GM12801 (cell line): ENCODE data around the gene CHMP4B.

Experiments used
- TF ChIP-seq, protein P1 (sequence below): IDR thresholded peaks from one replicate; pipeline ENCODE4 v1.5.1; 2011; ENCODE audit warnings: control low read depth; ENCODE audit not compliant: insufficient read length; ENCODE audit errors: extremely low read depth

The CHMP4B gene

DNA sequence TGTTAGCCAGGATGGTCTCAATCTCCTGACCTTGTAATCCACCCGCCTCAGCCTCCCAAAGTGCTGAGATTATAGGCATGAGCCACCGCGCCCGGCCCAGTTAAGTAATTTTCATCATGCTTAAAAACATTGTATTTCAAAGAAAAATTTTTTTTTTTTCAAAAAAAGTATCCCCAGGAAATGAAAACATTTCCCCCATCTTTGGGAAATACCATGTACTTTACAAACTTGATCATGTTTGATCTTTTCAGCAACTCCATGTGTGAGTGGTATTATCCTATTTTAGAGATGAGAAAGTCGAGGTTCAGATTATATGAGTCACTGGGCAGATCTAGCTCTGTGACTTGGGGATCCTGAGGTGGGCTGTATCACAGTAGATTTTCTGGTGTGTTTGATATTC lies 11.8 kb downstream of the CHMP4B start:
- TF ChIP-seq, protein P1, sequence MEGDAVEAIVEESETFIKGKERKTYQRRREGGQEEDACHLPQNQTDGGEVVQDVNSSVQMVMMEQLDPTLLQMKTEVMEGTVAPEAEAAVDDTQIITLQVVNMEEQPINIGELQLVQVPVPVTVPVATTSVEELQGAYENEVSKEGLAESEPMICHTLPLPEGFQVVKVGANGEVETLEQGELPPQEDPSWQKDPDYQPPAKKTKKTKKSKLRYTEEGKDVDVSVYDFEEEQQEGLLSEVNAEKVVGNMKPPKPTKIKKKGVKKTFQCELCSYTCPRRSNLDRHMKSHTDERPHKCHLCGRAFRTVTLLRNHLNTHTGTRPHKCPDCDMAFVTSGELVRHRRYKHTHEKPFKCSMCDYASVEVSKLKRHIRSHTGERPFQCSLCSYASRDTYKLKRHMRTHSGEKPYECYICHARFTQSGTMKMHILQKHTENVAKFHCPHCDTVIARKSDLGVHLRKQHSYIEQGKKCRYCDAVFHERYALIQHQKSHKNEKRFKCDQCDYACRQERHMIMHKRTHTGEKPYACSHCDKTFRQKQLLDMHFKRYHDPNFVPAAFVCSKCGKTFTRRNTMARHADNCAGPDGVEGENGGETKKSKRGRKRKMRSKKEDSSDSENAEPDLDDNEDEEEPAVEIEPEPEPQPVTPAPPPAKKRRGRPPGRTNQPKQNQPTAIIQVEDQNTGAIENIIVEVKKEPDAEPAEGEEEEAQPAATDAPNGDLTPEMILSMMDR = no peak

DNA sequence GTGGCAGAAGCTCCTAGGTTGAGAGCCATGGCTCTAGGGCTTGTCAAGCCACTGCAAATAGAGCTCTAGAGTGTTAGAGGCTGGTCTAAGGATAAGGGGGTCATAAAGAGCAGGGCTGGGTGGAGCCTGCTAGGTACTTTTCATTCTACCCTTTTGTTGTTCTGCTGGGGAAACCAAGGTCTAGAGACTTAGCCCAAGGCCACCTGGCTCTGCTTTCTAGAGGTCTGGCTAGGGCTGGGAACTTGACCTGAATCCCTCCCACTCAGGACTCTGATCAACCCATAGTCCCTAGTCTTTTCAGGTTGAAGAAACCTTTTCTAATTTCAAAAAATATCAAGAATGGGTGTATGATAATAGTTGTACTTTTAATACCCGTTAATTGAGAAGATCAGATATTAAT lies 13.7 kb downstream of the CHMP4B start:
- TF ChIP-seq, protein P1 = no peak

DNA sequence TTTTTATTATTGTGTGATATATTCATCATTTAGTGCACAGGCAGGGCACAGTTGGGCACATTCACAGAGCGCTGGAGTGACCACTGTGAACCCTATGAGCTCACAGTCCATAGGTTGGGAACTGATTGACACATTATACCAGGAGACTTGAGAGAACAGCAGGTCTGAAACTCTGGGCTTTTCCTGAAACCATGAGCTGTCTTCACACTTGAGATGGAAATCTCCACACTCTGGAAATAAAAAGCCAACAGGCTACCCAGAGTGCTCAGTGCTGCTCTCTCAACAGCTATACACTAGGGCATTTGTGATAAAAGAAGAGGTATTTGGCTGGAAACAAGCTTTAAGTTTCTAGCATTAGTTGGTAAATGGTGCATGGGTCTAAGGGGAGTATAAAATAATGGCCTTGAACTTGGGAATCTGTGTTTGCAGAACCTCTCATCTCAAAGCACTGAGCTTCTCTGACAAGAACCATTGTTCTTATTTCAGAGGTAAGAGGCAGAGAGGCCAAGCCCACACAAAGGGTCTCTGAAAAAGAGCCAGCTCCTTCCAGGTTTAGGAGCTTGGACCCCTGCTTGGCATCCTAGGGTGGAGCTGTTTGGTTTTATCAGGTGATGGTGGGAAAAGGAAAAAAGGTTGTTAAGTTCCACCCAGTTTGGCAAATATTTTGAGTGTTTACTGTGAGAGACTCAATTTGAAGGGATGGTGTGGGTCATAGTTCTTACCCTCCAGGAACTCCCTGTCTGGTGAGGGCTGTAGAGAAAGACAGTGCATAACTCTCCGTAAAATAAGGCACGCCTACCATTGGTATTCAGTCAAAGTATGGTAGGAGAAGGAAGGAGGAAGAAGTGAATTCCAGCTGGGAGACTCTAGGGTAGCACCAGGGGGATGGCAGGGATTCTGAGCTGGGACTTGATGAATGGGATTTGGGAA lies 14.5 kb downstream of the CHMP4B start:
- TF ChIP-seq, protein P1 = no peak

DNA sequence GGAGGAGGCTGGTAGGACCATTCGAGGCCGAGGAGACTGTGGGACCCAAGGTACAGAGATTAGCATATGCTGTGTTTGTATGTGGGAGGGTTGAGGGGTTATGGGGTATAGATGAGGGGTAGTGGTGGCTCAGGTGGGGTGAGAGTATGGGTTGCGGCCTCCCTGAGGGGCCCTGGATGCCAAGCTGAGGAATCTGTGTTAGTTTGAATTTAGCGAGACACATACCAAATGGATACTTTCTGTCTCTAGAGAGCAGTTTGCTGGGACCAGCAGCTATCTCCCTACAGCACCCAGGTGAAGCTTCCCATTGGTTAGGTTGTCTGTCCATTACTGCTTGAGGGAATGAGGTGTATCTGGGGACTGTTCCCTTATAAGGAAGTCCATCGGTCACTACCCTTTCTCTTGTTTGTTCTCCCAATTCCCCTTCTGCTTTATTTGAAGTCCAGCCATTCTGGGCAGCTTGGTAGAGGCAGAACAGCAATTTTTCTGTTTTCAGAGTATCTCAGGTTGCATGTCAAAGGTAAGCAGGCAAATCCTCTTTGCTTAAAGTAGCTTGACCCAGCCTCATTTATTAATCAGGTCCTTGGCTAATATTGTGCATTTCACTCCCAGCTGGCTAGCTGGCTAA lies 15.2 kb downstream of the CHMP4B start:
- TF ChIP-seq, protein P1 = no peak

DNA sequence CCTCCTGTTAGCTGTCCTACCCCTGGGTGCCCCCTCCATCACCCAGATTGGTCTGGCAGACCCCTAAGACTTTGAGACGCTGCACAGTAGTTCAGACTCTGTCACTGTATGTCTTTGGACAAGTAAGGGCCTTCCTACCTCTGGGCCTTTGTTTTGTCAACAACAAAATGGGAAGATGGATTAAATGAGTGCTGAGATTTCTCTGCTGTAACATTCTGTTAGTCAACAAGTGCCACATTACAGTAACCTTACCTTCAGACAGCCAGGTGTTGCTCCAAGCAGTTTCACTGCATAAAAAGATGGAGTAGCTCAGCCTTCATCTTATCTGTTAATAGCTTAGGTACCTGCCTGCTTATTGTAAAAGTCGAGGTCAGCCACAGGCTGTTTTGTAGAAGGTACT lies 16.0 kb downstream of the CHMP4B start:
- TF ChIP-seq, protein P1 = no peak

DNA sequence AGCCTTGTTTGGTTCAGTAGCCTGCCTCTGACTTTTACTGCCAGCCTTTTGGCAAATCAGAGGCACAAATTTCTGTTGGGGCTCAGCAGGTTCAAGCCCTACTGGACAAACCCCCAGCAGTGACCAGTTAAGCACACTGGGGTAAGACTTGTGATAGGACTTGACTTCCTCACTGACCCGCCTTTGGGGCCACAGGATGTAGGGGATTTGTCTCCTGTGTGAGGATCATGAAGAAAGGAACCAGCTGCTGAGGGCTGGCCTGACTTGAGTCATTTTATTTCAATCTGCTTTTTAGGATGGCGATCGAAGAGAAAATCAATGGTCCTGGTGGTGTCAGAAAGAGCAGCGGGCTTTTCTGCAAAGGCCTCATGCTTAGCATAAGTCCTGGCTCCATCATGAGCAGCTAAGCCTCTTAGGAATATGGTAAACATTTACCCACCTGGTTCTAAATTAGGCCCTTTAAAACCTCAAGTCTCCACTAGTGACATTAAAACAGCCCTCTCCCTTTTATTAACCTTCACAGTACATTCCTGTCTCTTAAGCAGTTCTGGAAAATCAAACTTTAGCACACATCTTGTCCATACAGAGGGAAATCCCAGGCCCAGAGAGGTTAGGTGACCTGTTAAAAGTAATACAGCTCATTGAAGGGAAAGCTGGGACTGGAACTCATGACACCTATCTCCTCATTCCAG lies 16.6 kb downstream of the CHMP4B start:
- TF ChIP-seq, protein P1 = no peak

DNA sequence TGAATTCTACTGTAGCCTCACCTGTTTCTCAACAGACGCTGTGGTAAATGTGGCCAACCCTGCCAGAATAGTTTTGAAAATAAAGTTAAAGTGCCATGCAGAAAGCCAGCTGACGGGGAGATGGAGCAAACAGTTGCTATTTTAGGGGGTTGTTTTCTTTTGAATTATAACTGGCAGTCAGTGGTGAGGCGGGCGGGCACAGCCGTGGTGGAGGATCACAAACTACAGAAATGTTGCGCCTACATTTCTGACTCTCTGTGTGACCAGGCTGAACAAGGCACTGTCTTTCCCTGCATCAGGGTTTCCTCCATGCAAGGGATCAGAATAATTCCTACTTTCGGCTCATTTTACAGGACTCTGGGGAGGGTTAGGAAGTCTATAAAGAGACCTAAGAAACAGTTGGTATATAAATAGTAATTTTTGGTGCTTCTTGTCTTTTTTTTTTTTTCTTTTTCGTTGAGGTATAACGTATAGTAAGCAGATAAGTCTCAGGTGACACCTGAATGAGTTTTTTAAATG lies 17.2 kb downstream of the CHMP4B start:
- TF ChIP-seq, protein P1 = no peak
